ENCODE data around the gene PLXNA2.

Gene PLXNA2

DNA sequence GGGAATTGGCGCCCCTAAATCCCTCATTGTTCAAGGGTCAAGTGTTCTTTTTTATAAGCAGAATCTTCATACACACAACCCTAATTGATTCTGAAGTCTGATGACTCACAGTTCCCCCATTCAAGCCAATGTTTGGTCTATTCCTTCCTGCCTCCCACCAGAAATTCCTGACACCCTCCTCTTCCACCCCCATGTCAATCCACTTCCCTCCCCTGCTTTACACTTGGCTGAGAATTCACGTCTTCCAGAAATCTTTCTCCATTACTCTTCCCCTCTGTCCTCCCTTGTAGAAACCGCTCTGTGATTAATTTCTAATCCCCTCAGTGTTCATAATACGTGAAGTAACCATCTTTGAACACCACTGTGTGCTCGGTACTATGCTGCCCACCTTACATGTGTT lies 257.0 kb downstream of the PLXNA2 start:
- DNase-seq, result no peak

DNA sequence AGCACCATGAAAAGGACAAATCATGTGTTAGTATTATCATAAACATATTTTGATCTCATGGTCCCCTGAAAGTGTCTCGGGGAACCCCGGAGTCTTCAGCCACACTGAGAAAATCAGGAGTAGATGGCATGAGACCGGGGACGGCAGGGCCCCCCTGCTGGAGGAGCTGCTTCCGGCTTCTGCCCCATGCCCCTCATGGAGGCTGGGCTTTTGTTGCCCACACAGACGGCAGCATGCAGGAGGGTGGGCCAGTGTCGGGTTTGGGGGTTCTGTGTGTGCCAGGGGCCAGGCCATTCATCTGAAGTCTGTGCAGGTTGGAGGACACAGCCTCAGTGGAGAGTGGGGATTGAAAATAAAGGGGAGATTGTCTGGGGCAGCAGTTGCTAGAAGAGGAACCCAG lies 258.2 kb downstream of the PLXNA2 start:
- DNase-seq, result no peak

DNA sequence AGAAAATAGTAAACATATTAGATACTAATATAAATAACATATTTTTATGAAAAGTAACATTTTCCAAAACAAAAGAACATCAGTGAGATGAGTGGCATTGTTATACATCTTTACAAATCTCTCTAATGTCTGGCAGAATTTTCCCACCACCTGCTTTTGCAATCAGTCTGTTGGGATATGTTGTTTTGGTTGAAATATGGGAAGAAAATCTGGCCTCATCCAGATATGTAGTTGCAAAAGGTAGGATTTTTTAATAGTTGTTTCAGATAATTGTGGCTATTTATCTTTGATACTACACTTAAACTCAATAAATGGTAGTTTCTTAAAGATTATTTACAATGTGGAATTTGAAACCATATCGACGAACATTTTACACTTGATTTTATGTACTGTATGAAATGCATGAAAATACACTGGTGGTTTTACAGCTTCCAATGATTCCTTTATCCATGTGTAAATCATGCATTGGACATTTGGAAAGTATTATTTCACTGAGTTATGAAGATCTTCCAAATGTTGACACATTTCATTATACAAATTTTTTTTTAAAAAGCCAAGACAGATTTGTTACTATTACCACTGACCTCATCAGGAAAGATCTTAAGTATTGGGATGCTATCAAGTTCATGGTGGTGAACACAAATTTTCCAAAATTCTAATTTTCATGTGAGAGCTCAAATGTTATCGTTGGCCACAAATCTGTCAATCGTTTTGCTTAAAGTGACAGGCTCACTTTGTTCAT lies 259.2 kb downstream of the PLXNA2 start:
- no peak for DNase-seq

DNA sequence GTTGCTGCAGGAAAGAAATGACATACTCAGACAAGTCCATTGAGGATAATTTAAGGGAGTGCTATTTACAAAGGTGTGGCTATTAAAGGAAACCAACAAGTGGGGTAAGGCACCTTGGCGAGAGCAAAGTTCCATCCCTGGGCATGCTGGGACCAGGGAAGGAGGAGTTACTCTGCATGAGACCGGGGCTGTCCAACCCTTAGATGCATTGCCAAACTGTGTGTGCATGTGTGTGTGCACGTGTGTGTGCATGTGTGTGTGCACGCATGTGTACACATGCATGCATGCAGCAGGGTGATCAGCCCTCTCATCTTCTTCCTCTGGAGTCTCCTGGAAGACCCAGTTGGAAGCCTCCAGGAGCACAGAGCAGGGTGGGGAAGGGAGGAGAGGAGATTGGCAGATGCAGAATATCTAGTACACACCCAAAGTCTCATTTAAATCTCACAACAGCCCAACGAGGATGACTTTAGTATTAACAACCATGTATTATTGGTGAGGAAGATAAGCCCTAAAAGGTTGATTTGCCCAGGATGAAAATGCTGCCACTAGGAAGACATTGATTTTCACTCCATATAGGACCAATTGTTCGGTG lies 261.0 kb downstream of the PLXNA2 start:
- no peak for DNase-seq

DNA sequence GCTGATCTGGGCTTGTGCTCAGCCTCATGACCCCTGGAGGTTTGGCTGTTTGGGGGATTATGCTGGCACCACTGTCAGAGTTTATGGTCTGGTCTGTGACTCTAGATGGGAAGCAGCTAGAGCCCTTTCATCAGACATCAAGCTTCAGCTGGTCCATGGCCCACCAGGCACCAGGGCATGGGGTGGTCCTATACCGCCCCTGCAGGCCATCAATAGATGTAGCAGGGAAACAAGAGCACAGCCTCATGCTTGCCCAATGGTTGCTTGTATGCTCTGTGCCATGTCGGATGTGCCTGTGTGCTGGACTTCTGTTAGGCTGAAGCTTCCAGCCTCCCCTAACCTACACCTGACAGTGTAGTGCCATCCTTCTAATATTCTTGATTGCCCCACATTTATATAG lies 262.2 kb downstream of the PLXNA2 start:
- DNase-seq, result no peak

DNA sequence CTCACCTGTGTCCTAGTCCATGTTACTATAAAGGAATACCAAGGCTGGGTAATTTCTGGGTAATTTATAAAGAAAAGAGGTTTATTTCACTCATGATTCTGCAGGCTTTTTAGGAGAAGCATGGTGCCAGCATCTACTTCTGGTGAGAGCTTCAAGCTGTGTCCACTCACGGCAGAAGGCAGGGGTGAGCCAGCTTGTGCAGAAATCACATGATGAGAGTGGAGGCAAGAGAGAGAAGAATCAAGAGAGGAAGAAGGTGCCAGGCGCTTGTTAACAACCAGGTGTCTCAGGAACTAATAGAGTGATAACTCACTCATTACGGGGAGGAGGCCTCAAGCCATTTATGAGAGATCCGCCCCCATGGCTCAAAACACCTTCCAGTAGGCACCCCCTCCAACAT lies 265.7 kb downstream of the PLXNA2 start:
- DNase-seq, result no peak

DNA sequence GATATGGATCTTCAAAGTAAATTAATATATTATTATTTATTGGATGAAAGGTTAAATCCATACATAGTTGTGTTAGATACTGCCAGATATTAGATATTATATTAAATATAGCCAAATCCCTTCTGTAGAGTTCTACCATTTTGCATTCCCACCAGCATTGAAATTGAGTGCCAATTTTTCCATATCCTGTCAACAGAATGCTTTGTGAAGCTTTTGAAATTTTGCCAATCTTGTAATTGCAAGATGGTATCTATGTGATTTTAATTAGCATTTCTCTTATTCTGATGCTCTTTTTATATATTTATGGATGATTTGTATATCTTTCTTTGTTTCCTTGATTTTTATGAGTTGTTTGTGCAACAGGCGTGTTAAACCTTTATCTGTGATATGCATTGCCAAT lies 266.3 kb downstream of the PLXNA2 start:
- DNase-seq, result no peak

DNA sequence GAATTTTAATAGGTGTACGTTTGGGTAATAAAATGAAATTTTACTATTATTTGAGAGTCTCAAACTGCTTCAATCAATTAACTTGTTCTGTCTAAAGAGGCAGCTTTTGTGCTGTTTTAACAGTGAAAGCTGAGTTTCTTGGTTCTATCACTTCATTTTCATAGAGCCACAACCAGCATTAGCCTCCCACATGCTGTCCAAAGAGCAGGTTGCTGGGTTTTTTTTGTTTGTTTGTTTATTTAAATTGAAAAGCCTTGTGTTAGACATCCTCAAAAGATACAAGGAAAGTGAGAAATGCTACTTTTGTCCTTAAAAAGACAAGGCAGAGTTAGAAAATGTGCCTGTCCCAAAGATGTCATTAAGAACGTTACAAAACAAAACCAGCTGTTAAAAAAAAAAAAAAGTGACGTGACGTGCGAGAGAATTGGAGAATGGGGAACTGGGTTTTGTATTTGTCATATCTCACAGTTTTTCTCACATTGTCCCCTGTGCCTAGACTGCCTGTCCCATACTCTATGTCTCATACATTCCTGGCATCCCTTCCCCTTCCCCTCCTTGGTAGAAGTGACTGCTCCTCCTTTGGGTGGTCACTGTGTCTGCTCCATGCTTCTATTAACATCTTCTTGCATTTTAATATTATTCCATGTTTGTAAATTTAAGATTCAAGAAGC lies 270.2 kb downstream of the PLXNA2 start:
- DNase-seq, result no peak

DNA sequence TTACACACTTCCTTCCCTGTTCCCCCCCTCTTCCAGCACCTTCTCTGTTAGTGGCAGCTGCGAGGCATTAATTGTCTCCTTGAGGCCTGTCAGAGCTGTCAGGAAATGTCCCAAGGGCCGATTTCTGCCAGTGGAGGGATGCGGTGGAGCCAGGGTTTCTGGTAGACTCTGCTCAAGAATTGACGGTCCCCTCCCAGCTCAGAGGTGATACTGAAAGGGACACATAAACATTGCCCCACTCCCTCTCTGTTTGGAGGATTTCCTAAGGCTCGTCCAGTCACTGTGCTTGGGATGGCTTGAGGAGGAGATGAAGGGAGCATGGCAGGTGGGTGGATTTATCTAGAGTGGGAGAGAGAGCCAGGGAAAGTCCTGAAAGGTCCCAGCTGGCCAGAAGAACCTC lies 271.8 kb downstream of the PLXNA2 start:
- DNase-seq, result no peak
